OCI-LY1 (cell line): ENCODE data around the gene ANGPTL8.

Experiments
- CTCF ChIP-seq: fragments of 200-600 bp; sonication (generic), shearing (Covaris generic); IDR thresholded peaks from 2 replicates; pipeline ENCODE4 v1.5.1; 2017; ENCODE audit warnings: mild to moderate bottlenecking, antibody characterized with exemption, low read length, moderate library complexity, mixed read lengths
- EZH2 ChIP-seq: fragments of 200-600 bp; sonication (generic), shearing (Covaris generic); IDR thresholded peaks from 2 replicates; pipeline ENCODE4 v1.8.0; 2017; ENCODE audit warnings: borderline replicate concordance, mixed run types, mild to moderate bottlenecking, antibody characterized with exemption, low read length, moderate library complexity, mixed read lengths

DNA sequence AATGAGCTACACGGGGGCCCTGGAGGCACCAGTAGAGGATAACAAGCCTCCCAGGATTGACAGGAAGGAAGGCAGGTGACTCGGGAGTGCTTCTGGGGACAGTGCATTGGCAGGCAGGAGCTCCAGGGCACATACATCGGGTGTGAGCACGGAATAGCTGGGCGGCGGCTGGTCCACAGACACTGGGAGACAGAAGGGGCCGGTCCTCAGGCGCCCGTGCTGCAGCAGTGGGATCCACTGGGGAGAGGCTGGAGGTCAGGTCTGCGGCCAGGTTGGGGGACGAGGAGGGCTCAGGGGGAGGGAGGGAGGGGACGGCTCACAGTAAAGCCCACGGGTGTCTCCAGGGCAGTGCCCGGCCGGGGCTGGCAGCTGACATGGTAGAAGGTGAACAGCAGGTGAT lies 2.1 kb upstream of the ANGPTL8 start:
- no peak for TF ChIP-seq CTCF
- no peak for TF ChIP-seq EZH2
